ENCODE data around the gene AKAP12. TPM values are rescaled to one million over a fixed set of nuclear protein-coding genes. Genes with fewer than 3 reads are reported as not detected.

Gene AKAP12
- total and polyA plus RNA-seq, 2 donors (not counting 1 experiment from before 2014, with no cell fraction given), result 0.04 to 0.22 TPM

DNA sequence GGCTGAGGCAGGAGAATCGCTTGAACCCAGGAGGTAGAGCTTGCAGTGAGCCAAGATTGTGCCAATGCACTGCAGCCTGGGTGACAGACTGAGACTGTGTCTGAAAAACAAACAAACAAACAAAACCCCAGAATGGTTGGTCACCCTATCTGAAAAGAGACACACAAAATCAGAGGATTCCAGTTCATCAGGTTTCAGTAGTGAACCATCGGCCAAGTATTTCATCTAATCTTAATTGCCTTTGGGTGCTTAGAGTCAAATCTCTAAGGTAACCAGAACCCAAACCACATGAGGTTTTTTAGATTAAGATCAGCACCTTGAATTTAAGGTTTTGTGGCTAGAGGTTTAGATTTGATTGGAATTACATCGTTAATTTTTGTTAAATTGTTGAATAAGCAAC, 159.9 kb downstream of the AKAP12 start:
- Mint-ChIP-seq H3K4me1 (peaks cover 47% of the 10 kb centered on the region), H3K27ac (no peak overlapping the region), H3K9me3 (ENCODE audit: insufficient read depth) (no peaks in the 10 kb centered on the region), H3K4me3 (no peak overlapping the region), H3K27me3 (no peaks in the 10 kb centered on the region)
- H3K9me3 ChIP-seq (ENCODE audit: control extremely low read depth in 1 of 3, control insufficient read depth in 2 of 3, insufficient read depth in 1 of 3, low read length in 2 of 3), result no peaks in the 10 kb centered on the region
- H3K4me3 ChIP-seq (ENCODE audit: control extremely low read depth in 1 of 5, extremely low read depth in 1 of 5, insufficient read depth in 1 of 5, low read depth in 2 of 5, low read length in 4 of 5), result no peak overlapping the region
- no peak for DNase-seq
- no peak overlapping the region for H3K27ac ChIP-seq (ENCODE audit: low read length in 2 of 2)
- peaks cover 90% of the 10 kb centered on the region for H4K20me1 ChIP-seq (ENCODE audit: control insufficient read depth, insufficient read depth, low read length, poor library complexity, severe bottlenecking)
- ChIA-PET POLR2A (no interaction called here), CTCF (no interaction called here)
- H3K9ac ChIP-seq (ENCODE audit: low read length), result no peak overlapping the region
- ATAC-seq (ENCODE audit: low read depth), result no peak
- H2AFZ ChIP-seq (ENCODE audit: insufficient read depth, low read depth, low read length, poor library complexity, severe bottlenecking), result no peak overlapping the region
- no peak overlapping the region for H3K4me2 ChIP-seq (replicated peaks; ENCODE audit: low read depth, low read length, poor library complexity, severe bottlenecking)
- no peaks in the 10 kb centered on the region for H3K27me3 ChIP-seq (replicated peaks in 1 of 4; ENCODE audit: control extremely low read depth in 1 of 4, control insufficient read depth in 3 of 4, insufficient read depth in 4 of 4, low read length in 3 of 4)
- peaks cover 13 to 21% of the 10 kb centered on the region in 2 donors for H3K4me1 ChIP-seq (ENCODE audit: control insufficient read depth in 2 of 2, insufficient read depth in 2 of 2, low read length in 2 of 2)
- WGBS (ENCODE audit: insufficient coverage), result 90% methylated on average over 2 of the region's 3 CpGs
- H3K36me3 ChIP-seq (replicated peaks in 1 of 2; ENCODE audit: control extremely low read depth in 1 of 2, control insufficient read depth in 1 of 2, extremely low read depth in 1 of 2, insufficient read depth in 2 of 2, low read length in 1 of 2), result peaks cover 4 to 28% of the 10 kb centered on the region in 2 experiments
- no peak for TF ChIP-seq EZH2 (IDR thresholded peaks at IDR 0.05; ENCODE audit: borderline replicate concordance, insufficient read depth, low read depth, low read length, poor library complexity, severe bottlenecking)
- TF ChIP-seq, protein P1, sequence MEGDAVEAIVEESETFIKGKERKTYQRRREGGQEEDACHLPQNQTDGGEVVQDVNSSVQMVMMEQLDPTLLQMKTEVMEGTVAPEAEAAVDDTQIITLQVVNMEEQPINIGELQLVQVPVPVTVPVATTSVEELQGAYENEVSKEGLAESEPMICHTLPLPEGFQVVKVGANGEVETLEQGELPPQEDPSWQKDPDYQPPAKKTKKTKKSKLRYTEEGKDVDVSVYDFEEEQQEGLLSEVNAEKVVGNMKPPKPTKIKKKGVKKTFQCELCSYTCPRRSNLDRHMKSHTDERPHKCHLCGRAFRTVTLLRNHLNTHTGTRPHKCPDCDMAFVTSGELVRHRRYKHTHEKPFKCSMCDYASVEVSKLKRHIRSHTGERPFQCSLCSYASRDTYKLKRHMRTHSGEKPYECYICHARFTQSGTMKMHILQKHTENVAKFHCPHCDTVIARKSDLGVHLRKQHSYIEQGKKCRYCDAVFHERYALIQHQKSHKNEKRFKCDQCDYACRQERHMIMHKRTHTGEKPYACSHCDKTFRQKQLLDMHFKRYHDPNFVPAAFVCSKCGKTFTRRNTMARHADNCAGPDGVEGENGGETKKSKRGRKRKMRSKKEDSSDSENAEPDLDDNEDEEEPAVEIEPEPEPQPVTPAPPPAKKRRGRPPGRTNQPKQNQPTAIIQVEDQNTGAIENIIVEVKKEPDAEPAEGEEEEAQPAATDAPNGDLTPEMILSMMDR (IDR thresholded peaks at IDR 0.05), result no peak
- H3K79me2 ChIP-seq (ENCODE audit: control insufficient read depth, insufficient read depth, low read length), result peaks cover 93% of the 10 kb centered on the region
- intact Hi-C loops (cut with micrococcal nuclease), result loop anchor here (10.0 kb wide), 1 partner anchor 1395 kb away; no protein-coding TSS in a partner anchor

DNA sequence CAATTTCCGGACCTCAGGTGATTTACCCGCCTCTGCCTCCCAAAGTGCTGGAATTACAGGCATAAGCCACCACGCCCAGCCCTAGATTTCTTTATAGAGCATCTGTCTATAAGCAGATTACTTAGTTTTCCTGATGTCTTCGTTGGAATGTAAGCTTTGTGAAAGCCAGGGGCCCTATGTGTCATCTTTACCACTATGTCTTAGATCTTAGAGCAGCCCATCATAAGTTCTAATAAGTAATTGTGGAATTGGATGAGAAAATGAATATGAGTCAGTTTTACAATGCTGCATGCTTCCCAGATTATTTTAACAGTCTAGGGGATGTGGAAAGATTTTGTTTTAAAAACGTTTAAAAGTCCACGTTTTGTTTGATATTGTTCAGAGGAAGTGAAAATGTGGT, 160.7 kb downstream of the AKAP12 start:
- Histone ChIP-seq H3K27ac (ENCODE audit: low read length in 2 of 2) (no peak overlapping the region), H3K79me2 (ENCODE audit: control insufficient read depth, insufficient read depth, low read length) (peaks cover 85% of the 10 kb centered on the region), H4K20me1 (ENCODE audit: control insufficient read depth, insufficient read depth, low read length, poor library complexity, severe bottlenecking) (peaks cover 82% of the 10 kb centered on the region), H3K9me3 (ENCODE audit: control extremely low read depth in 1 of 3, control insufficient read depth in 2 of 3, insufficient read depth in 1 of 3, low read length in 2 of 3) (no peaks in the 10 kb centered on the region), H3K27me3 (replicated peaks in 1 of 4; ENCODE audit: control extremely low read depth in 1 of 4, control insufficient read depth in 3 of 4, insufficient read depth in 4 of 4, low read length in 3 of 4) (no peaks in the 10 kb centered on the region), H3K36me3 (replicated peaks in 1 of 2; ENCODE audit: control extremely low read depth in 1 of 2, control insufficient read depth in 1 of 2, extremely low read depth in 1 of 2, insufficient read depth in 2 of 2, low read length in 1 of 2) (peaks cover 4 to 33% of the 10 kb centered on the region in 2 experiments), H3K4me2 (replicated peaks; ENCODE audit: low read depth, low read length, poor library complexity, severe bottlenecking) (no peak overlapping the region), H3K4me1 (ENCODE audit: control insufficient read depth in 2 of 2, insufficient read depth in 2 of 2, low read length in 2 of 2) (peaks cover 10 to 20% of the 10 kb centered on the region in 2 donors), H3K9ac (ENCODE audit: low read length) (no peak overlapping the region), H2AFZ (ENCODE audit: insufficient read depth, low read depth, low read length, poor library complexity, severe bottlenecking) (no peak overlapping the region), H3K4me3 (ENCODE audit: control extremely low read depth in 1 of 5, extremely low read depth in 1 of 5, insufficient read depth in 1 of 5, low read depth in 2 of 5, low read length in 4 of 5) (no peak overlapping the region)
- Mint-ChIP-seq H3K4me3 (no peak overlapping the region), H3K27ac (peak overlapping the region; percentile 56), H3K9me3 (ENCODE audit: insufficient read depth) (no peaks in the 10 kb centered on the region), H3K27me3 (no peaks in the 10 kb centered on the region), H3K4me1 (peaks cover 41% of the 10 kb centered on the region)
- ATAC-seq (ENCODE audit: low read depth) (no peak), DNase-seq (no peak)
- ChIA-PET POLR2A (no interaction called here), CTCF (no interaction called here)
- TF ChIP-seq EZH2 (IDR thresholded peaks at IDR 0.05; ENCODE audit: borderline replicate concordance, insufficient read depth, low read depth, low read length, poor library complexity, severe bottlenecking), result no peak
- TF ChIP-seq, protein P1 (IDR thresholded peaks at IDR 0.05), result no peak
- intact Hi-C loops (cut with micrococcal nuclease), result no loop called here
- no CpG with 5 or more reads among the region's 6 CpGs for WGBS (ENCODE audit: insufficient coverage)

Data from B cell (primary cell).